HG02678 (cell line): ENCODE data around the gene PKD1.
"Not testable (repeated sequence)": the region's sequence is repeated elsewhere in the genome, so short reads cannot be mapped to it uniquely, and the experiment has no call there.

Source experiments
- ATAC-seq: cut with Tn5 transposase; IDR thresholded peaks from one replicate; pipeline ENCODE4 v1.9.1; 2021; ENCODE audit warnings: mild to moderate bottlenecking, moderate library complexity; ENCODE audit not compliant: unreplicated experiment

Gene PKD1

GRCh38 chr16:2110332-2111008, 25.2 kb downstream of the PKD1 start:
- not testable (repeated sequence) for ATAC-seq

DNA sequence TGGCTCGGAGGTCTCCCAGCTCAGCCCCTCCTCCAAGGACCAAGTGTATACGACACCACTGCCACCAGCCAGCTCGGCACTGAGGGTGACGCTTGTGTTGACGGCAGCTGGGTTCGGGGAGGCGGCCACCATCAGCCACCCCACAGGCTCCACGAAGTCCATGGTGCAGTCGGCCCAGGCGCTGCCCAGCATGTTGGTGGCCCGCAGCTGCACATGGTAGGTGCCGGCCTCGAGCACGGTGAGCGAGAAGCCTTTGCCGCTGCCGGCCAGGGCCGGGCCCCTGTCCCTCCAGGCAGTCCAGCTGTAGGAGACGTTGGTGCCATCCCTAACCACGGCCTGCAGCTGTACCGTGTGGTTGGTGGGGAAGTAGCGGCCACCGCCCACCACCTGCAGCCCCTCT, 25.8 kb downstream of the PKD1 start:
- ATAC-seq = not testable (repeated sequence)

GRCh38 chr16:2109271-2109580, 26.5 kb downstream of the PKD1 start:
- ATAC-seq = not testable (repeated sequence)

- not testable (repeated sequence) for ATAC-seq
These were observed 27.0 kb downstream of the PKD1 start for GRCh38 chr16:2108446-2109270.

DNA sequence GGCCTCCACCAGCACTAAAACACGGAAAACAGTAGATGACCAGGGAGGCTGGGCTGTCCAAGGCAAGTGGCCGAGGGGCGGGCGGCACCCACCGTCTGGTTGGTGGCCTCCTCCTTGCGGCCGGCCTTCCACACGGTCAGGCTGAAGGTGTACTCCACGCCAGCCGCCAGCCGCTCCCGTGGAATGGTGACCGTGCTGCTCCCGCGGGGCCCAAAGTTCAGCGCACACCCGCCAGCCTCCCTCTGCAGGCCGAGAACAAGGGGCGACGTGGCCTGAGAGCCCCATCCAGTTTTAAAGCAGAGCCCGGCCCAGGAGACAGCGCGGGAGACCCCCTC, 27.9 kb downstream of the PKD1 start:
- not testable (repeated sequence) for ATAC-seq

DNA sequence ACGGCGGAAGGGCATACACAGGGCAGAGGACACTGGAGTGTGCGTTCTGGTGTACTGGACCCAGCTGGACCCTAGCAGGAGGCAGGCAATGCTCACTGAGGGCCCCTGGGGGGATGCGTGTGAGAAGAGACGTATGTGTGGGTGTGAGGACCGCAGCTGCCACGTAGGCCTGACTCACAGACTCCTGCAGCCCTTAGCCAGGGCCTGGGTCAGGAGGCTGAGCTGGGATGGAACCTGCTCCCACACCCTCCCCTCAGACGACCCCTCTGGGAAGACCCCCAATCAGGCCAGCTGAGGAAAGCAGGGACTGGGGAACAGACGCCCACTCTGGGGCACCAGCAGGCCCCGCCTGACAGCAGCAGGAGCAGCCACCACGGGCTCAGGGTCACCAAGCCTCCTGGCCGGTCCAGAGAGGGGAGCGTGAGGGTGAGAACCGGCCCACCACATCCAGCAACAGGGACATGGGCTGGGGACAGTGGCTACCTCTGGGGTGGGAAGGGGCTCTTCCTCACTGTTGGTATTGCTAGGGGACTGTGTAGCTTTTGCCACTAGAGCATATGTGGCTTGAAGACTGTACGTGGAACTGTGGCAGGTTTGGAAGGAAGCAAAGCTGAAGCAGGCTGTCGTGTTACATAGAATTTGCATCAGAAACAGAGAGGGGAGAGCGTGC, 28.4 kb downstream of the PKD1 start:
- not testable (repeated sequence) for ATAC-seq

GRCh38 chr16:2106211-2106610, 29.5 kb downstream of the PKD1 start:
- ATAC-seq = not testable (repeated sequence)

DNA sequence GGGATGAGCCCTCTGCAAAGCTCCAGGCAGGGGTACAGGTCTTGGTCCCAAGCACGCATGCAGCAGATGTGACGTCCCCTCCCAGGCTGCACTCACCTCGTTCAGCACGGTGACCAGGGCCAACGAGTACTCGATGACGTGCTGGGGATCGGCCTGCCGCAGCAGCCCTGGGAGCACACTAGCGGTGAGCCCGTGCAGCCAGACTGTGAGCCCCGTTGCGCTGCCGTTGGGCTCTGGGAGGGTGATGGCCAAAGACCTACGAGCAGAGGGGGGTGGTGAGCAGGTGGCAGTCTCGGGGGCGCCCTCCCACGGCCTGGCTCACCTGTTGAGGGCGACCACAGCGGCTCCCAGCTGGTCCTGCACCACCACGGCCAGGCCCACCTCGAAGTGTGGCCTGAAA, 29.9 kb downstream of the PKD1 start:
- not testable (repeated sequence) for ATAC-seq

DNA sequence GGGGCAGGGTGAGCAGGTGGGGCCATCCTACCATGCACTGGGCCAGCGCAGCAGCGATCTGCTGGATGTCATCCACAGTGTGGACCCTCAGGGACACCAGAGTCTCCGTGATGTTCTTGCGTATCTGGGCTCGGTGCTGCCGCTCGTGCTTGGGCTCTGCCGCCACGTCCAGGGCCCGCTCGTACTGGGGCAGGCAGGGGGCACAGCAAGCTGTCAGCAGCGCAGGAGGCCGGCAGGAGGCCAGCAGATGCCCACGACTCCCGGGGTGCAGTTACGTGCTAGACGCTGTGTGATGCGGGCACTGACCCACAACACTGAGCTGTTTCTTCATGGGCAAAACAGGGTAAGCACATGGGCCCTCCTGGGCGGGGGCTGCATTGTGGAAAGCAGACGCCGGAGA, 30.4 kb downstream of the PKD1 start:
- ATAC-seq = not testable (repeated sequence)

DNA sequence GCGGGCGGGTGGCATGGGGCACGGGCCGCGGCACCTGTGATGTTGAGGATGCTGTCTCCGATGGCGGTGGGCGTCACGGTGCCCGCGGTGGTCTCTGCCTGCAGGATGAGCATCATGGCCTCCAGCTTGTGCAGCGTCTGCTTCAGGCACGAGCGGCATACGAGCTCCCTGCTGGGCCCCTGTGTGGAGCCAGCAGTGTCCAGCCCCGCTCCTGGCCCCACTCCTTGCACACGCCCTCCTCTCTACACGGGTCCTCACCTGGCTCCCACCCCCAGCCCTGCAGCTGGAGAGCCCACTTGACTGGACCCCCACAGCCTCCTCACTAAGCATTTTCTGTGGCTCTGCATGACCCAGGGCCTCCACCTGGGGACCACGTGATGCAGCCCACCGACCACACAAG, 31.2 kb downstream of the PKD1 start:
- not testable (repeated sequence) for ATAC-seq

DNA sequence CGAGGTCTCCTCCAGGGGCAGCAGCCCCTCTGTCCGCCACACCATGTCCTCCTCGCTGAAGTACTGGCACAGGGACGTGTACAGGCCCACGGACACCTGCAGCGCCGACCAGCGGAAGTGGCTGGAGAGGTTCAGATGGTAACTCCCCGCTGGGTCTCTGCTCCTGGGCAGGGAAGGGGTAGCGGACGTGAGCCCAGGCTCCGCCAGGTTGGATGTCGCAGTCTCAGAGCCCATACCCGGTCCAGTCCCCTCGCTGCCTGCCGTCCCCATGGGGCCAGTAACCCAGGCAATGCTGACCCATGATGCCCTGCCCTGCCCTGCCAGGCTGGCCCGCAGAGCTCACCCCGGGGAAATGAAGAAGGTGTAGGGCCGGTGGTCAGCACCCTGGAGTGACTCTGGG, 33.2 kb downstream of the PKD1 start:
- ATAC-seq = no peak

DNA sequence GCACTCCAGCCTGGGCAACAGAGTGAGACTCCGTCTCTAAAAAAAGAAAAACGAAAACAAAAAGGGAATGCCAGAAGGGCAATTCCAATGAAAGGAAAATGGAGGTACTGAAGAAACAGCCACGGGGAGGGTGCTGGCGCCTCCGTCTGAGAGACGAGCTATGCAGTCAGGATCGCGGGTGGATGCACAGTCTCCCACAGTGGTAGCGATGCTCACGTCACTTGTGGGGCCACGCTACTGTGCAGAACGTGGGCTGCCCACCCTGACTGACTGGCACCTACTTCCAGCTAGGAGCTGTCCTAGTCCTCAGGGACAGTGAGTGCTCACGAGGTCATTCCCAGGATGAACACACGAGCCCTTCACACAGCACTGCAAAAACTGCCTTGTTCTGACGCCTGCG, 34.1 kb downstream of the PKD1 start:
- not testable (repeated sequence) for ATAC-seq

DNA sequence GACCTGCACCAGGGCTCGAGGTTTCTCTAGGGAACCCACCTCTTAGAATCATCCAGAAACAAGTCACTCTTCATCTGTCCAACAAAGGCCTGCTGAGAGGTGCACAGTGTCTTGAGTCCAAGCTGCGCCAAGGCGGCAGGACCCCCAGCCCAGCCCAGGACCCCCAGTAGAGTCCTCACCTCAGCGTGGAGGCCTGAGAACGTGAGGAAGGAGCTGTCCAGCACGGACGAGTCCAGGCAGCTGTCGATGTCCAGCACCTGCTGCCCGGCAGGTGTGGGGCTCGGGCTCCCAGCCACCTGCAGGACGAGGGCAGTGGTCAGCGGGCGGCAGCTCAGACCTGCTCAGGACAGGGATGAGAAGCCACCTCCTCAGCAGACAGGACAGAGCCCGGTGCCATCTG, 38.0 kb downstream of the PKD1 start:
- ATAC-seq = not testable (repeated sequence)

- no peak for ATAC-seq
These were observed 38.7 kb downstream of the PKD1 start for GRCh38 chr16:2096853-2097595.

DNA sequence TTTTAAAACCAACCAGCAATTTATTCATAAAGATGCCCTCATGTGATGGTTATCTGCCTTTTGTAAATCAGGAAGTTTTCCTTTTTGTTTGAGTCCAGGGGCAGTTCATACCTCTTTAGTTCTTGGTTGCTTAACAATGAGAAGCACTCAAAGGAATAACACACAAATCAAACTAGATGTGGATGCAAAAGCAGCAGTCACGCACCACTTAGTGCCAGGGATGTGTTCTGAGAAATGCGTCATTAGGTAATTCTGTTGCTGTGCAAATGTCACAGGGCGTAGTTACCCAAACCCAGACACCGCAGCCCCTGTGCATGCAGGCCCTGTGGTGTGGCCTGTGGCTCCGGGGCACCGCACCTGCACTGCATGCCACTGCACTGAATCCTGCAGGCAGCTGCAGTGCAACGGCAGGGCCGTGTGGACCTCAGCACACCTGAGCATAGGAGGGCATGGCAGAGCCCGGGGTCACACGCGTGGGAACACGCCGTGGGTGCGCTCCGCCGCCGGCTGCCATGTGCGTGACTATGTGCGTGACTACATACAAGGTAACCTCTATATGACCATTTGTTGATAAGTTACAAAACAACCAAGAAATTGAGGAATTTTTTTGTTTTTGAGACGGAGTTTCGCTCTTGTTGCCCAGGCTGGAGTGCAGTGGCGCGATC, 39.6 kb downstream of the PKD1 start:
- no peak for ATAC-seq

- ATAC-seq = no peak
These were observed 40.3 kb downstream of the PKD1 start for GRCh38 chr16:2095315-2095853.

GRCh38 chr16:2093793-2094192, 41.9 kb downstream of the PKD1 start:
- no peak for ATAC-seq

DNA sequence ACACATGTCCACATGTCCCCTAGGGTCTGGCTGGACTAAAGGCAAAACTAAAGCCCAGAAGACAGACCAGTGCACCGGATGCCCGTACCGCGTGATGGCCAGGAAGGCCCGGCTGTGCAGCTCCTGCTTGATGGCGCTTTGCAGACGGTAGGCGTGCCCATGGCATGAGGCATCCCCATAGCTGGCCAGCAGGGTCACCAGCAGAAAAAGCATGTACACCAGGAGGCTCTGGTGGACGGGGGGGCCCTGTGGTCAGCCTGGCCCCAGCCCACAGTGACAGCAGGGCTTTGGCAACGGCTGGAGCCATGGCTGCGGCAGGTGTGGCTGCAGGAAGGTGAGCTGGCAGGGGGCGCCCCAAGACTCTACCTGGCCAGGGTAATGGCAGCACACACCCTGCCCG, 42.8 kb downstream of the PKD1 start:
- no peak for ATAC-seq

DNA sequence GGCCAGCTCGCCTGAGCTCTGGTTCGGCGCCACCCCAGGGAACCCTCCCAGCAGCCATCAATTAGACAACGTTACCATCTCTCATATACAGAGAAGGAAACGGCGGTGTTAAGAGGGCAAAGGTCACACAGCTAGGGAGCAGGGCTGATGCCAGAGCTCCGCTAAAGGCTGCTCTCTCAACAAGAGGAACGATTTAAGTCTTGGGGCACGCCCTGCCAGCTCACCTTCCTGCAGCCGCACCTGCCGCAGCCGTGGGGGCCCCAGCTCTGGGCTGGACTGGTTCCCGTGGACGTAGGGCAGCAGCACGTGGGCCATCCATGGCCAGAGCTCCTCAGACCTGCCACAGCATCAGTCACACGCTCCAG, 43.5 kb downstream of the PKD1 start:
- ATAC-seq = no peak

DNA sequence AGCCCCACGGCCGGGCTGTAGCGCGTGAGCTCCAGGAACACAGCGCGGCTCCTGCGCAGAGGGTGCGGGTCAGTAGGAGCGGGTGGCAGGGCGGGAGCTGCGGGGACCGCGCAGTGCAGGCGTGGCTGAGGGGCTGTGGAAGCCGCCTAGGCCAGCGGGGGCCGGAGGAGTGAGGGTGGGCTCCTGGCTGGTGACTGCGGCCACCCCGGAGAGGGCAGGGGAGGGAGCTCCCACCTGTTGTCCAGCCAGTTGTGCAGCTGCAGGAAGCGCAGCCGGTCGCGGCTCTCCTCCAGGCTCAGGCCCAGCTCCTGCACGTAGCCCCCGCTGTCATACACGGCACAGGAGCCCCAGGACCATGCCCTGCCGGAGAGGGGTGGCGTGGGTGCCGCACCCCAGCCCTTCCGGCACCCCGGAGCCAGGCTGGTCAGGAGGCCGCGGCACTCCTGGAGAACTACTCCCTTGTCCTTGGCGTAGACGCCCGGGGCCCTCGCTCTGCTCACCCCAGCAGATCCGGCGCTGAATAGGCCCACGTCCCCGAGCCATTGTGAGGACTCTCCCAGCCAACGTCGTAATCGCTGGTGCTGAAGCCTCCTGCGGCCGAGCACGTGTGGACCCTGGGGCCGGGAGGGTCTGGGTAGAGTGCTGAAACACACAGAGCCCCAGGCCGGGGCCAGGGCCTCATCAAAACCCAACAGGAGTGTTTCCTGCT, 44.0 kb downstream of the PKD1 start:
- ATAC-seq = no peak
